ENCODE data around the gene ZC3H14.
A peak's percentile ranks its signal among the peaks of the same experiment; 100 is the strongest.

ZC3H14 gene

GRCh38 chr14:88611878-88612277, 49.0 kb downstream of the ZC3H14 start:
- DNase-seq: no peak

GRCh38 chr14:88612981-88613380, 50.1 kb downstream of the ZC3H14 start:
- DNase-seq: no peak

GRCh38 chr14:88613552-88614010, 50.7 kb downstream of the ZC3H14 start:
- DNase-seq: no peak

GRCh38 chr14:88614218-88614907, 51.5 kb downstream of the ZC3H14 start:
- peak; percentile 64 for DNase-seq

- no peak for DNase-seq
Observed at GRCh38 chr14:88616697-88617096, 53.9 kb downstream of the ZC3H14 start.

- no peak for DNase-seq
Observed at GRCh38 chr14:88617479-88617878, 54.6 kb downstream of the ZC3H14 start.

GRCh38 chr14:88618476-88618875, 55.6 kb downstream of the ZC3H14 start:
- DNase-seq: no peak

GRCh38 chr14:88621100-88621499, 58.3 kb downstream of the ZC3H14 start:
- no peak for DNase-seq

- no peak for DNase-seq
Observed at GRCh38 chr14:88625671-88626070, 62.8 kb downstream of the ZC3H14 start.

- DNase-seq: no peak
Observed at GRCh38 chr14:88628033-88628432, 65.2 kb downstream of the ZC3H14 start.

GRCh38 chr14:88628462-88628861, 65.6 kb downstream of the ZC3H14 start:
- no peak for DNase-seq

GRCh38 chr14:88630565-88630964, 67.7 kb downstream of the ZC3H14 start:
- DNase-seq: peak; percentile 98

- no peak for DNase-seq
Observed at GRCh38 chr14:88631091-88631490, 68.3 kb downstream of the ZC3H14 start.

GRCh38 chr14:88632512-88632911, 69.7 kb downstream of the ZC3H14 start:
- DNase-seq: no peak

- no peak for DNase-seq
Observed at GRCh38 chr14:88639221-88639620, 76.4 kb downstream of the ZC3H14 start.

- no peak for DNase-seq
Observed at GRCh38 chr14:88660056-88660455, 97.2 kb downstream of the ZC3H14 start.

GRCh38 chr14:88667555-88668273, 104.9 kb downstream of the ZC3H14 start:
- peak; percentile 70 for DNase-seq

- no peak for DNase-seq
Observed at GRCh38 chr14:88668448-88669116, 105.7 kb downstream of the ZC3H14 start.

- no peak for DNase-seq
Observed at GRCh38 chr14:88669346-88669745, 106.5 kb downstream of the ZC3H14 start.

Data from kidney glomerular epithelial cell (primary cell).